NCI-H187 (cell line): Measurements from ENCODE around the gene GNB4.

ENCODE experiments used
- DNase-seq, 2 experiments: peaks; one replicate each; lab custom pipeline; 2025; lab: John Stamatoyannopoulos, UW

The GNB4 gene

DNA sequence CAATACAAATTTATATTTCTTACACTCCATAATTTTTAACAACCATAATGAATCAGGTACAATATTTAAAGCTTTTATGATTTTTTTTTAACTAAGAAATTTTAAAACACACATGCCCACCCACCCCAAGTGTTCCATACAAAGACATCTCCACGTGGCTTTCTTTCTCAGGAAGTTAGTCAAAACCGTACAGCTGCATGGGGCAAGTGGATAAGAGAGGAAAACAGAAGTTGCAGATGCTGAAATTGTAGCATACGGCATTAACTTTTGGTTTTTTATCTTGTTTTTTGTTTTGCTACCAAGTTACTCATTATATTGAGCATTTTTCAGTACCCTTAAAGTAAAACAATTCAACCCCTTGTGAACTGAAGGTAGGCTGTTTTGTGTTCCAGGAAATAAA is 14.8 kb downstream of the GNB4 start:
- DNase-seq: no peak

DNA sequence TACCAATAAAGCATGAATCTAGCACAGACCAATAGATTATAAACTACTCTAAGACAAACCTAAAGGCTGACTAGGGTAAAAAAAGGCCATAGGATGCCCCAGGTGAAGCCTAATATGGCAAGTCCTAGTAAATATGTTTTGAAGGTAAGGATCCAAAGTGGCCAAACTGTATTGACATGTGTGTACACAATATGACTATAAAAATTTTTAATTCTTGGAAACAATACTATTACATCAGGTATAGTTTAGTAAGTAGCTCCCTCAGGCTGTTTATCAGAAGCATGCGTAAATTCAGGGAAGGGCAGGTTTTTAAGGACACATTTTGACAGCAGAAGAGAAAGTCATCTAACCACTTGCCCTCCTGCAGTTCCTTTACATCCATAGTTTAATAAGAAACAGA is 18.8 kb downstream of the GNB4 start:
- DNase-seq: no peak

DNA sequence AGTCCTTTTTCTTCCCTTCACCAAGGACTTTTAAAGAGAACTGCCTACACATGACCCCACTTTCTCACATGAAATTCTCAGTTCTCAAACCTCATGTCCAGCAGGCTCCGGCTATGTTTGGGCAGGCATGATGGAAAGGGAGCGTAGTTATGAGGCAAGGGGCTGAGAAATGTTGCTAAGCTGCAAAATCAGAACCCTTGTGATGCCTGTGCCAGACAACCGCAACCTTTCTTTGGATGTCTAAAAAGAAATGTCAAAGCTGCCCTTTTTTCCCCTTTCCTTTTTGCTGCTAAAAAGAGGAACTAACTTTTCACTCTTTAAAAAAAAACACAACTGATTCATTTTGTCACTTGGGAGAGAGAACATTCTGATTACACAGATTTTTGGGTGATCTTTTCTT is 19.2 kb downstream of the GNB4 start:
- no peak for DNase-seq

DNA sequence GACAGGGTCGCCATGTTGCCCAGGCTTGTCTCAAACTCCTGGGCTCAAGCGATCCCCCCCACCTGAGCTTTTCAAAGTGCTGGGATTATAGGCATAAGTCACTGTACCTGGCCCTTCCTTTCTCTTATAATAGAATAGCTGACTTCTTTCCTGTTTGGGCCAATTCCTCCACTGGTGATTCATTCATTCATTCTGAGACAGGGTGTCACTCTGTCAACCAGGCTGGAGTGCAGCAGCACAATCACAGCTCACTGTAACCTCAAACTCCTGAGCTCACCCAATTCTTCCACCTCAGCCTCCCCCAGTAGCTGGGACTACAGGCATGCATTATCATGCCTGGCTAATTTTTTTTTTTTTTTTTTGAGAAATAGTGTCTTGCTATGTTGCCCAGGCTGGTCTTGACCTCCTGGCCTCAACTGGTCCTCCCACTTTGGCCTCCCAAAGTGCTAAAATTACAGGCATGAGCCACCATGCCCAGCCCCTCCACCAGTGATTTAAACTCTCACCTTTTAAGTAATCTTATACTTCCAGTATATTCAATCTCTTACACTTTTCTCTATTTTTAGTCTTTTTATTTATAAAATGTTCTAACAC is 20.9 kb downstream of the GNB4 start:
- DNase-seq: no peak

DNA sequence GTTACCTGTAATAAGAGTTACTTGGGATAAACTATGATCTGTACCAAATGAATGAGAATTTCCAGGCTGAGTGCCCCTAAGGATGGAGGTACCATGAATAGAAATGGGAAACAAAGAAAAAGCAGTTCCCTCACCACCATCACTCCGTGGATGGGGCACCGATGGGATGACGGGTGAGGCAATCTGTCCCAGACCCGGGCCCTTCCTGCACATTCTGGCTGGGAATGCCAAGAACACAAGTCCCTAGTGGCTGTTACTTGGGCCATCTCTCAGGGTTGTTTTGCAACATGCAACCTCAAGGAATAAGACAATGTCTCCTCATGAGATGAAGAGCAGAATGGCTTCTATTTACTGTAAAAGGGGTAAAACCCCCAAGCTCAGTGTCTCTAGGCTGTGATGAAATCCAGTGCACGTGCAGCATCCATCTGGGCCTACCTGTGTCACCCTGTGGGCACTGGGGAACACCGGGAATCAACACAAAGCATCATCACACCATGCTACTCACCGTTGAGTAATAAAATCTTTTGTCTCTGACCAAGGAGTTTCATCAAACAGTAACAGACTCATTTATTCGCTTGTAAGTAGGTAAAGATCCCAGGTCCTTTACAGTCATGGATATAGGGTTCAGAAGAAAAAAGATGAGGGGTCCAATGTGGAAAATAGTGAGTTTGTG is 22.3 kb downstream of the GNB4 start:
- DNase-seq: no peak

DNA sequence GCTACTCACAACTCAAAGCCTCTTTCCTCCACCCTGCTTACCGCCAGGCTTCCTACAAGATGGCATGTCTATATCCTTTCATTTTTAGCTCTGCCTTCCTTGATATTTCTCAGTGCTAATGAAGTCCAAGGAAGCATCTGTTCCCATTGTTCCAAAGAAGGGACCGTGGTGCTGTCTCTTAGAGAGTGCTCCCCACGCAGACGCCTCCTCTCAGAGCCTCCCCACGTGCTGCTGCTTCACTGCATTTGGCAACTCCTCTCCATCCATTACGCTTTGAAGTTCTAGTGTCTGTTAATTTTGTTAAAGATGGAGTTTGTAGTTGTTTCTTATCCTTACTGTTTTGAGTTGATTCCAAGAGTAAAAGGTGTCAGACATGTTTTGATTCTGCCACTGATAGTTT is 26.2 kb downstream of the GNB4 start:
- no peak for DNase-seq

DNA sequence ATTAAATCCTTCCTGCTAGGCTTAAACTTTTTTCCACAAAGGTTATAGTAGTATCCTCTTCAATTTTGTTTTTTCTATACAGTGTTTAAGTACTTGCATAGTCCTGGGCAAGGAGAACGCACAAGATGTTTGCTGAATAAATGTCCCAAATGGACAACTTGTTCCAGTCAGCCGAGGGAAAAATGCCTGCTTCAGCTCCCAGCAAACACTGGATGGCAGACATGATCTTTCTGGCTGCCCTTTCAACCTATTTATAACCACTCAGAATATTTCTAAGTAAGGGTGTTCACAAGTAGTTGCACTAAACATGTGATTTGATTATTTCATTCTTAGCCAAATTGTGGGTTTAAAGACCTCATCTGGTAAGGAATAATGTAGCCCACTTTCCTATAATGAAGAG is 29.8 kb downstream of the GNB4 start:
- DNase-seq: no peak

DNA sequence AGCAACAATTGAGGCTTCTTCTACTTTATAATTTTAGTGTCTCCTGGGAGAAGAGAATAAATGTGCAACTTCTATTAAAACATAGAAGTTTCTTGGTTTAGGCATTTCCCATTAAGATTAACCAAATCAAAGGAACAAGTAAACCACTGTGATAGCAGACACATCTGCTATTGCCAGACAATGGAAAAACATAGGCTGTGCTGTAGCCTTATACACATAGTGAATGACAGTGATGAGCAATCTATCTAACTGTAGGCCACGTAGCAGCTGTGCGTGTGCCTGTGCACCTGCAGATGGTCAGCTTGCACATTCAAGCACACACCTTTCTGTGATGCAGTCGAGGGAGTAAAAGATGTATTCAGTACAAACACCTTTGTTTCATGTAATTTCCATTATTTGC is 32.7 kb downstream of the GNB4 start:
- DNase-seq: no peak

DNA sequence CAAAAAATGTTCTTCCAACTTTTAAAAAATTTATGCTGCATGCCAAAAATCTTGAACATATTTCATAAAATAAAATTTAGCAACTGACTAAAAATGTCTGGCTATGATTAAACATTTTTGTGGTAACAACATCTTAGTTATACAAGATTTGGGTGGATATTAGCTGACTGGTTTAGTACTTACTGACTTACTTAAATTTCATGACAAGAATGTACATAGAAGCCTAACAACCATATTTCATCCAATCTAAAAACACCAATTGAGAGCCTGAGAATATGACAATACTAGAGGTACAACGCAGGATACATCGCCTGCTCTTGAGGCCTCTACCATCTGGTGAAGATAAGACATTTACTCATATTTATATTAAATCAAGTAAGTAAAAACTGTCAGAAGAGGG is 34.6 kb downstream of the GNB4 start:
- DNase-seq: no peak

DNA sequence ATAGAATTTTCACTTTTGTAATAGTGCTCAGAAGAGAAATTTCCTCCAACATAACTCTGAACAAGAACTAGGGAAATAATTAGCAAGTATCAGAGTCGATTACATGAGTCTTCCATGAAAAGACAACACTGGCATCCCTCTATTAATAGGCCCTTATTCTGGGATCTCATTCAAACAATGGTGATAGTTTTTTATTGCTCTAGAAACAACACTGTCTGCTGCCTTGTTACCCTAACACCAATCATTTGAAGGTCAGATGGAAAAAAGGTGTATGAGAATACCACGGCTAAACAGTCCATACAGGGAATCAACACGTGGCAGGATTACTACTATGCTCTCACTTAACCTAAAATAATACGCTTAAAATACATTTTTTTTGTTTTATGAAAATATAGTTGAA is 35.9 kb downstream of the GNB4 start:
- no peak for DNase-seq

DNA sequence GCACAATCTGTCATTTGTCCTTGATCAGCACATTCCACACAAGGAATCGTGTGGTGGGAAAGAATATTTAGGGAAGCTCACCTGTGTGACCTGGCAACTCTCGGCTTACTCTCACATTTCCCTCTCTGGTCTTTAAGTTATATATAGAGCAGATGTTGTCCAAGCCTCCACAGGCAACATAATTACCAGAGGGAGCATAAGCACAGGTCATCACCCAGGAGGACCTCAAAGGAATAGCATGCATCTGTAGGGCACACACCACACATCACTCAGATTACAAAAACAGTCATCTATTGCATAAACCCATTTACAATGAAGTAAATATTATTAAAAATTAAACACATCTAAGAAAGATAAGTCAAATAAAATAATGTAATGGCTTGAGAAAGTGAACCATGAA is 36.5 kb downstream of the GNB4 start:
- DNase-seq: no peak

DNA sequence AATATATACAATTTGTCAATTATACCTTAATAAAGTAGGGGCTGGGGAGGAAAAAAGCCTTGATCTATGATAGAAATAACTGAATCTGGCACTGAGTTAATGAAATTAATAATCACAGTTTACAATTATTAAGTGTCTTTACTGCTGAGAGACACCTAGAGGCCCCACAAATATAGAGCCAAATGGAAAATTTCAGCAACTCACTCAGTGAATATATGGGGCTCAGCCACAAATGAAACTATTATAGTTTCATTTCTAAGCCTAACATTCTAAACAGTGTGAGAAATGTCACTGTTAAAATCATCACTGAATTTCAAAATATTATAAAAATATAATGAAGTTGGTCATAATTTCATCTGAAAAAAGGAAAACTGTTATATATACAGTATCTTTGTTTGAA is 40.3 kb downstream of the GNB4 start:
- DNase-seq: no peak

DNA sequence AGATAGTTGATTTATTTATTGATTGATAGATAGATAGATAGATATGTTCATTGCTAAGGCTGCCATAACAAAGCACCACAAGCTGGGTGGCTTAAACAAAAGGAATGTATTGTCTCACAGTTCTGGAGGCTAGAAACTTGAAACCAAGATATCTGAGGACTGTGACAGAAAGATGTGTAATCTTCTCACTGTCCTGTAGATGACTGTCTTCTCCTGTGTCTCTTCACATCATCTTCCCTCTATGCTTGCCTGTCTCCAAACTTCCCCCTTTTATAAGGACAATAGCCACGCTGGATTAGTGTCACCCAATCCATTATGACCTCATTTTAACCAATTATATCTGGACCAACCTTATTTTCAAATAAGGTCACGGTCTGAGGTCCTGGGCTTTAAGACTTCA is 40.9 kb downstream of the GNB4 start:
- no peak for DNase-seq

DNA sequence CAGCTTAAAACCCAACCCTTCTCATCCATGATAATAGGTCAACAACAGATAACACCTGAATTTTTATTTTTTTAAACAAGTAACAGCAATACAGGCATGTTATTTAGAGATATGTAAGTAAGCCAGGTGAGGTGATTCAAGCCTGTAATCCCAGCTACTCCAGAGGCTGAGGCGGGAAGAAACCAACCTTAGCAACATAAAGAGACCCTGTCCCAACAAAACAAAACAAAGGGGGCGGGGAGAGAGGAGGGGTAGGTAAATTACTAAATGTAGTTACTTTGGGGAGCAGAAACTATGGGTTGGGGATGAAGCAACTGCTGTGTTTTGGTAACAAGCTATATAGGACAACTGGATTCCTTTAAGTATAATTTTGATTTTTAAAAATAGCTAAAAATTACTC is 47.0 kb downstream of the GNB4 start:
- no peak for DNase-seq

DNA sequence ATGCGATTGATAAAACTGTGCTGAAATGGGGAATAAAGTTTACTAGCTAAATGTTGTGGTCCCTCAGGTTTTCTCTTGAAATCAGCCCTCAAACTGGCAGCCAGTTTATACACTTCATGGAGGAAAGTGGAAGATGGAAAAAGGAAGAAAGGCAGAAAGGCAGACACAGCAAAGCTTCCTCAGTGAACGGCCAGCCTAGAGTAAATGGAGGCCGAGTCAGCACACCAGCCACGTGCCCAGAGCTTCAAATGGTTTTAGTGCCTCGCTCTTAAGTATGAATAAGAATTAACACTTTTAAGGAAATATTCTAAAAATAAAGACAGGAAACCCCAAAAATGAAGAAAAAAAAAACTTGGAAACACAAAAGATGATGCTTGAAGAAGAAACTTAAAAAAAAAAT is 48.3 kb downstream of the GNB4 start:
- no peak for DNase-seq

DNA sequence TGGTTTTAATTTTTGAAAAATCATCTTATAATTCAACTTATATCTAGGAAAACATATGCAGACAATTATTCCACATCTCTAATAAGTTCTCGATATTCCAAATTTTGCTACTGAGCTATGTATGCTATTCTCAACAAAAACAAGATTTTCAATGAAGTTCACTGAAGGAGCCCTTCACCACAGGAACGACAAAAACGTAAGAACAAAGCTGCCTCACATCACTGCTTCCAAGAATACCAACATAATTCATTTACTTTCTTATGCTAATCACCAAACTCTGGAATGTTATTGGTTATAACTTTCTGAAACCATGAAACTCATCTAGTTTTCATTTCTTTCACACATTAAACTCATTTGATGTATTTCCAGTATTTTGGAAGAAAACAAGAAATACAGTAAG is 49.7 kb downstream of the GNB4 start:
- DNase-seq: no peak

DNA sequence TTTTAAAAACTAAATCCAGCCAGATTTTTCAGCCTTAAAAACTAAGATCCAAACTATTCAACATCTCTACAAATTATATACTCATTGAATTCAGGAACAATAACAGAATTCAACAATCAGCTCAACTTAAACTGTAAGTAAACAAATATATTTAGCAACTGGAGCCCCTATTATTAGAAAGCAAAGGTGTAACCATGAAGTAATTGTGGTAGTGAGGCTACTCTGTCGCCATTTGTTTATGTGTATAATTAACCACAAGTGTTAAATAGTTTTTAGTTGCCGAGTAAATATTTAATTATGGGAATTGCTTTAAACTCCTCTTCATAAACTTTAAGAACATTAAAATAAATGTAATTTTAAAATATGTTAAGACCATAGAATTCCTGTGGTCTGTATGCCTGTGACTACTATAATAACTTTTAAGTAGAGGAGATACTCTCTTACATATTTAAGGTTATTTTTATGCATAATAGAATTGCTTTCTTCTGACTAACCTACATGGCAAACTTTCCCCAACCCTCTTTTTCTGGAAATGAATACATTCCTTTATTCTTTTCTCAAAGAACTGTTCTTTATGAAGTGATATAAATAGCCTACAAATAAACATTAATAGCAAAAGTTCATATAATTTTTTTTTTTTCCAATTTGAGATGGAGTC is 52.6 kb downstream of the GNB4 start:
- no peak for DNase-seq

DNA sequence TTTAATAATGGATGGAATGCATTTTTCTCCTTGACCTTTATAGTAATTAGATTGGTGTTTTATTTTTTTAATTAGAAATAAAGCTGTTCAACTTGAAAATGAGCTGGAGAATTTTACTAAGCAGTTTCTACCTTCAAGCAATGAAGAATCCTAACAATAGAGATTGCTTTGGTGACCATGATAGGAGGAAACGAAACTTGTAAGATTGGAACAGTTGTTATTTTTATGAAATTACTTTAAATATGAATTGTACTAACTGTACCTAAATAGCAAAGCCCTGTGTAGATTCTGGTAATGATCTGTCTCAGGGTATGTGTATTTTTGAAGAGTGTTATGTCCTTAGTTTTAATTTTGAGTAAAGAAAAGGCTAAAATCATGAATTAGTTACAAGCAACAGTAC is 59.4 kb downstream of the GNB4 start:
- DNase-seq: no peak

DNA sequence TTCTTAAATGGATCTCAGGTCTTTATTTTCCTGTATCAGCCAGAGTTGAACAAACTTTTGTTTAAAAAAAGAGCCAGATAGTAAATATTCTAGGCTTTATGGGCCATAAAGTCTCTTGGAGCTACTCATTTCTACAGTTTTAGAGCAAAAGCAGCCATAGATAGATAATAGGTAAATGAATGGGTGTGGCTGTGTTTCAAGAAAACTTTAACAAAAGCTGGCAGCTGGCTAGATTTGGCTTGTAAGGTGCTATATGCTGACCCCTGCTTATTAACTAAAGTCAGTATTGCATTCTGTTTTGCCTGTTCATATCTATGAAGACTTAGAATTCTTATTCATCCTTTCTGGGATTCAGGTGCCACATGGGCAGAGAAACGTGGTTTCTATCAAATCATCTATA is 74.8 kb downstream of the GNB4 start:
- DNase-seq: no peak

DNA sequence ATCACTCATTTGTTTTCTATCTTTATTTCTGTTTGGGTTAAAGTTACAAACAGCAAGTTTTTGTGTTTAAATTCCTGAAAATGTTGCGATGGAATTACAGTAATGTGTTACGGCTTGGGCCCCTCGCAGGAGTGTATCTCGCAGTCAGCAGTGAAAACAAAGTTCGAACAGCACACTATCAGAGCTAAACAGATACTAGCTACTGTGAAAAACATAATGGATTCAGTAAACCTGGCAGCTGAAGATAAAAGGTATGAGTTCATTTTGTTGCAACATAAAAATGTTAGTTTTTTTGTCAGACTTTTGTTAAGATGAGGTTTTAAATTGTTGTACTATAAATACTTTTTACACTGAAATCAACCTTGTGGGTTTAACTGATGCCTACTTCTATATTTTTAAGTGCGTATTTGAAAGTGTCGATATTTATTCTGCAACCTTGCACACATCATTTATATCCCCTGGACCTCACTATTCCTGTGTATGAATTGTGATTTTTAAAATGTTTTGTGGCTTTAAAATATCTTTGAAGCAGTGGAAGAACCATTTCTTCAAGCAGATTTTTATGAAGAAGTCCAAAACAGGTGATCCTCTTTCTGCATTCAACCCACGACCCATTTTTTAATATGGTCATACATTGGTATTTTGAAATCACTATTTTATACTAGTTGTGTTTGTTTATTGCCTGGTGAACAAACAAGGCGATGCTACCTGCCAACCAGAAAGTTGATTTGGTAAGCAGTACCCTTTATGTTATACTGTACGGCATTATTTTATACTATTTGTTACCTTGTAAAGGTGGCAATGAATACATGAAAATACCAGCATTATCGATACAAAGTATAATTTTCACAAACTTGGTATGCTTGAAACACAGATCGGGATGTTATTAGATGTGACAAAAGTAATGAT is 75.9 kb downstream of the GNB4 start:
- DNase-seq: no peak

DNA sequence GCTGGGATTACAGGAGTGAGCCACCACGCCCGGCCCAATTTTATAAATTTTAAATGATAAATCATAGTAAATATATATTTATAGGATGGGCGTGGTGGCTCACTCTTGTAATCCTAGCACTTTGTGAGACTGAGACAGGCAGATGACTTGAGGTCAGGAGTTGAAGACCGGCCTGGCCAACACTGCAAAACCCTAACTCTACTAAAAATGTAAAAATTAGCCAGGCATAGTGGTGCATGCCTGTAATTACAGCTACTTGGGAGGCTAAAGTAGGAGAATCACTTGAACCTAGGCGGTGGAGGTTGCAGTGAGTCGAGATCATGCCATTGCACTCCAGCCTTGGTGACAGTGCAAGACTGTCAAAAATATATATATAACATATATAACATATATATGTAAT is 77.3 kb downstream of the GNB4 start:
- DNase-seq: no peak

DNA sequence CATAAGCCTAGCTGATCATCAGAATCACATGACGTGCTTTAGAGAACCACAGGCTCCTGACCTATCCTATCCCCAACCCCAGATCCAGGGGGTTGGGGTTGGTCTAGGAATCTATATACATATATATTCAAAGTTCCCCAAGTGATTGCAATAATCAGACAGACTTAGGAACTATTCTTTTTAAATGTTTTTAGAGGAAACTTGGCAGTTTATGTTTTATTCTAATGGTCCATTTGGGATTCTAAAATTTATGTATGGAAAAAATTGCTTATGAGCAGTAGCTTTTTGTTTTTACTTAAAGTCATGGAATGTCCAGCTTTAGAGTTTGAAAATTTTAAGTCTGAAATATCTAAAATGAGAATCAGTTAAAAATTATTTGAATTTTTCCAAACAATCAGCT is 81.6 kb downstream of the GNB4 start:
- no peak for DNase-seq

DNA sequence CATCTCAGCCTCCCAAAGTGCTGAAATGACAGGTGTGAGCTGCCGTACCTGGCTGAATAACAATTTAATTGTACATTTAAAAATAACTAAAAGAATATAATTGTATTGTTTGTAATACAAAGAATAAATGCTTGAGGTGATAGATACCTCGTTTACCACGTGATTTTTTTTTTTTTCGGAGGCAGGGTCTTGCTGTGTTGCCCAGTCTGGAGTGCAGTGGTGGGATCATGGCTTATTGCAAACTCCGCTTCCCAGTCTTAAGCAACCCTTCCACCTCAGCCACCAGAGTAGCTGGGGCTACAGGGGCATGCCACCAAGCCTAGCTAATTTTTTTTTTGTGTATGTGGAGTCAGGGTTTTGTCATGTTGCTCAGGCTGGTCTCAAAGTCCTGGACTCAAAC is 87.9 kb downstream of the GNB4 start:
- DNase-seq: no peak
